DND-41 (cell line): Measurements from ENCODE around the gene SRRM5.

Experiments used
- ATAC-seq: fragments of 200-7000 bp; cut with Tn5 transposase; 3 replicates; pipeline ENCODE4 v1.9.1; 2021; ENCODE audit warnings: low read depth; ENCODE audit not compliant: insufficient read depth
- DNase-seq: peaks from one replicate; pipeline ENCODE4 v3.0.0-alpha.2; 2020
- H2AFZ ChIP-seq: 2 replicates; pipeline ENCODE4 v1.6.0; 2012; ENCODE audit warnings: low read depth, low read length
- H3K27ac ChIP-seq: 2 replicates; pipeline ENCODE4 v1.5.1; 2012; ENCODE audit warnings: low read length, inconsistent platforms
- H3K27me3 ChIP-seq: fragments of 200-600 bp; sonication (generic); 2 replicates; pipeline ENCODE4 v1.6.0; 2012; ENCODE audit warnings: low read length, mild to moderate bottlenecking, inconsistent platforms; ENCODE audit not compliant: insufficient read depth, poor library complexity
- H3K36me3 ChIP-seq: 2 replicates; pipeline ENCODE4 v1.5.1; 2012; ENCODE audit warnings: low read length, inconsistent platforms; ENCODE audit not compliant: insufficient read depth
- H3K4me1 ChIP-seq: 2 replicates; pipeline ENCODE4 v1.5.1; 2012; ENCODE audit warnings: mild to moderate bottlenecking, low read length; ENCODE audit not compliant: insufficient read depth
- H3K4me2 ChIP-seq: 2 replicates; pipeline ENCODE4 v1.6.0; 2012; ENCODE audit warnings: mild to moderate bottlenecking, moderate library complexity, low read length, inconsistent platforms; ENCODE audit not compliant: insufficient read depth
- H3K4me3 ChIP-seq, 2 experiments: fragments of 200-600 bp in 1 of 2; shearing (Covaris generic) in 1 of 2; 2 replicates each; pipeline ENCODE4 v1.5.1; 2012 to 2016; ENCODE audit warnings: inconsistent platforms in 2 of 2, low read length in 2 of 2, mild to moderate bottlenecking in 2 of 2, low read depth in 1 of 2, moderate library complexity in 1 of 2
- H3K79me2 ChIP-seq: 2 replicates; pipeline ENCODE4 v1.6.0; 2012; ENCODE audit warnings: low read length, inconsistent platforms; ENCODE audit not compliant: insufficient read depth
- H3K9ac ChIP-seq: 2 replicates; pipeline ENCODE4 v1.6.0; 2012; ENCODE audit warnings: low read depth, mild to moderate bottlenecking, inconsistent platforms, low read length, moderate library complexity
- H3K9me3 ChIP-seq: 2 replicates; pipeline ENCODE4 v1.5.1; 2012; ENCODE audit warnings: low read length, moderate library complexity, mild to moderate bottlenecking, inconsistent platforms; ENCODE audit not compliant: insufficient read depth, severe bottlenecking
- H4K20me1 ChIP-seq: 2 replicates; pipeline ENCODE4 v1.6.0; 2012; ENCODE audit warnings: low read length; ENCODE audit not compliant: insufficient read depth
- EZH2 ChIP-seq: IDR thresholded peaks from 3 replicates; pipeline ENCODE4 v1.6.1; 2012; ENCODE audit warnings: borderline replicate concordance, low read depth, mild to moderate bottlenecking, moderate library complexity, low read length, inconsistent platforms; ENCODE audit not compliant: severe bottlenecking
- TF ChIP-seq, protein P1 (sequence below): IDR thresholded peaks from 2 replicates; pipeline ENCODE4 v1.5.1; 2012; ENCODE audit warnings: borderline replicate concordance, low read length, moderate library complexity, mild to moderate bottlenecking; ENCODE audit not compliant: poor library complexity, severe bottlenecking; ENCODE audit errors: extremely low read depth

SRRM5 gene

DNA sequence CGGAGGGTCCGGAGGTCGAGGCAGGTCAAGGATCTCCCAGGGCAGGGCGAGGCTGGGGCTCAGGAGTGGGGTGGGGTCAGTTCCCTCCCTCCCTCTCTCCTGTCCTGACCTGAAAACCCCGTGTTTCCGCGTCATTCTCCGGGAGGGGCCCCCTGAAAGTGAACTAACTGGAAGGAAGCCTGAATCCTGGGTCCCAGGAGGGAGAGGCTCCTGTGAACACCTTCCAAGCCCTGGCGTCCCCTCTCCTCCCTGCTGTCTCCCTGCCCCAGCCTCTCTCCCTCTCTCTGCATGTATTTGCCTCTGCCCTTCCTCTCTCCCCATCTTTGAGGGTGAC, 28.5 kb downstream of the SRRM5 start:
- H3K79me2 ChIP-seq, result no peaks in the 10 kb centered on the region

DNA sequence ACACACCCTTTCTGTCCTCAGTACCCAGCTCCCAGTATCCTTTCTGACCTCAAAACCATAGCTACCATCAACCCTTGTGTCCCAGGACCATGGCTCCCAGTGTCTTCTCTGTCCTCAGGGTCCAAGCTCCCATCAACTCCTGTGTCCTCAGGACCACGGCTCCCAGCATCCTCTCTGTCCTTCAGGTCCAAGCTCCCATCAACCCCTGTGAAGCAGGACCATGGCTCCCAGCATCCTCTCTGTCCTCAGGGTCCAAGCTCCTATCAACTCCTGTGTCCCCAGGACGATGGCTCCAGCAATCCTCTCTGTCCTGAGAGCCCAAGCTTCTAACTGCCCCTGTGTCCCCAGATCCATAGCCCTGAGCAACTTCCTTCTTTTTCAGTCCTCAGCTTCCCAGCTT, 29.4 kb downstream of the SRRM5 start:
- no peaks in the 10 kb centered on the region for H3K79me2 ChIP-seq
- peaks cover 22% of the 10 kb centered on the region for H3K27me3 ChIP-seq
- H3K9ac ChIP-seq, result no peak overlapping the region
- H3K27ac ChIP-seq, result no peak overlapping the region
- DNase-seq, result no peak
- no peak overlapping the region for H3K4me3 ChIP-seq
- H3K4me2 ChIP-seq, result no peak overlapping the region
- no peak for ATAC-seq
- H3K4me1 ChIP-seq, result peaks cover 20% of the 10 kb centered on the region
- no peaks in the 10 kb centered on the region for H3K9me3 ChIP-seq
- H4K20me1 ChIP-seq, result peaks cover 5% of the 10 kb centered on the region; the same call in 1 of the 2 replicates
- H3K36me3 ChIP-seq, result no peaks in the 10 kb centered on the region
- H2AFZ ChIP-seq, result no peak overlapping the region
- TF ChIP-seq, protein P1, sequence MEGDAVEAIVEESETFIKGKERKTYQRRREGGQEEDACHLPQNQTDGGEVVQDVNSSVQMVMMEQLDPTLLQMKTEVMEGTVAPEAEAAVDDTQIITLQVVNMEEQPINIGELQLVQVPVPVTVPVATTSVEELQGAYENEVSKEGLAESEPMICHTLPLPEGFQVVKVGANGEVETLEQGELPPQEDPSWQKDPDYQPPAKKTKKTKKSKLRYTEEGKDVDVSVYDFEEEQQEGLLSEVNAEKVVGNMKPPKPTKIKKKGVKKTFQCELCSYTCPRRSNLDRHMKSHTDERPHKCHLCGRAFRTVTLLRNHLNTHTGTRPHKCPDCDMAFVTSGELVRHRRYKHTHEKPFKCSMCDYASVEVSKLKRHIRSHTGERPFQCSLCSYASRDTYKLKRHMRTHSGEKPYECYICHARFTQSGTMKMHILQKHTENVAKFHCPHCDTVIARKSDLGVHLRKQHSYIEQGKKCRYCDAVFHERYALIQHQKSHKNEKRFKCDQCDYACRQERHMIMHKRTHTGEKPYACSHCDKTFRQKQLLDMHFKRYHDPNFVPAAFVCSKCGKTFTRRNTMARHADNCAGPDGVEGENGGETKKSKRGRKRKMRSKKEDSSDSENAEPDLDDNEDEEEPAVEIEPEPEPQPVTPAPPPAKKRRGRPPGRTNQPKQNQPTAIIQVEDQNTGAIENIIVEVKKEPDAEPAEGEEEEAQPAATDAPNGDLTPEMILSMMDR, result no peak
- TF ChIP-seq EZH2, result no peak

More for the DNA sequence above, 28.5 kb downstream of the SRRM5 start:
- Histone ChIP-seq H2AFZ (peak overlapping the region; percentile 66; the same call in 1 of the 2 replicates), H3K4me3 (peak overlapping the region in 1 of 2 experiments; percentile 59; a peak in 2 of 4 replicates), H3K27ac (no peak overlapping the region), H3K27me3 (peaks cover 22% of the 10 kb centered on the region), H3K9ac (peak overlapping the region; percentile 44), H3K4me2 (peak overlapping the region; percentile 87), H3K36me3 (no peaks in the 10 kb centered on the region), H4K20me1 (peaks cover 5% of the 10 kb centered on the region; the same call in 1 of the 2 replicates), H3K9me3 (no peaks in the 10 kb centered on the region), H3K4me1 (peaks cover 20% of the 10 kb centered on the region)
- DNase-seq (no peak), ATAC-seq (no peak)
- no peak for TF ChIP-seq EZH2
- TF ChIP-seq, protein P1, result no peak

- H2AFZ ChIP-seq, result no peak overlapping the region
- peaks cover 20% of the 10 kb centered on the region for H3K4me1 ChIP-seq
- no peaks in the 10 kb centered on the region for H3K36me3 ChIP-seq
- H3K27me3 ChIP-seq, result peaks cover 17% of the 10 kb centered on the region
- no peak for TF ChIP-seq EZH2
- TF ChIP-seq, protein P1, result no peak
- H3K79me2 ChIP-seq, result no peaks in the 10 kb centered on the region
- DNase-seq (no peak), ATAC-seq (no peak)
- H3K4me3 ChIP-seq, result no peak overlapping the region
- H4K20me1 ChIP-seq, result peaks cover 5% of the 10 kb centered on the region; the same call in 1 of the 2 replicates
- no peak overlapping the region for H3K9ac ChIP-seq
- H3K27ac ChIP-seq, result no peak overlapping the region
- no peak overlapping the region for H3K4me2 ChIP-seq
- no peaks in the 10 kb centered on the region for H3K9me3 ChIP-seq
Measured at GRCh38 chr19:43642531-43642930, 30.6 kb downstream of the SRRM5 start.

DNA sequence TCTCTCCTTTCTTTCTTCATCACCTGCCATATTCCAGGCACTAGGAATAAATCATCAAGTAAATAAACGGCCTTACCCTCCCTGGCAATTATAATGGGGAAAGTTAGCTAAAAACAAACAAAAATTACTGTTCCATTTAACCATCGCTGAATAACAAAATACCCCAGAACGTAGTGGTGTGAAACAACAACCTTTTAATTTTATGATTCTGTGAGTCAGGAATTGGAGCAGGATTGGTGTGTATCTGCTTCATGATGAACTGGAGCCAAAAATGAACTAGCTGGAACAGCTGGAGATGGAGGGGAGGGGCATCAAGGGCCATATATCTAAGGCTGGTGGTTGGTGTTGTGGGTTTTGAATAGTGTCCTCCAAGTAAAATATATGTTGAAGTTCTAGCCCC, 31.4 kb downstream of the SRRM5 start:
- DNase-seq (no peak), ATAC-seq (no peak)
- H4K20me1 ChIP-seq, result peaks cover 4% of the 10 kb centered on the region; the same call in 1 of the 2 replicates
- no peak overlapping the region for H3K27ac ChIP-seq
- no peaks in the 10 kb centered on the region for H3K9me3 ChIP-seq
- H2AFZ ChIP-seq, result no peak overlapping the region
- no peak overlapping the region for H3K4me2 ChIP-seq
- no peaks in the 10 kb centered on the region for H3K79me2 ChIP-seq
- no peak overlapping the region for H3K9ac ChIP-seq
- TF ChIP-seq, protein P1, result no peak
- no peak for TF ChIP-seq EZH2
- H3K4me1 ChIP-seq, result peaks cover 18% of the 10 kb centered on the region
- peaks cover 5% of the 10 kb centered on the region for H3K36me3 ChIP-seq
- H3K27me3 ChIP-seq, result peaks cover 15% of the 10 kb centered on the region
- no peak overlapping the region for H3K4me3 ChIP-seq
